ENCODE results near the gene DCLK2.
A peak's percentile ranks its signal among the peaks of the same experiment; 100 is the strongest.

DCLK2 gene

DNA sequence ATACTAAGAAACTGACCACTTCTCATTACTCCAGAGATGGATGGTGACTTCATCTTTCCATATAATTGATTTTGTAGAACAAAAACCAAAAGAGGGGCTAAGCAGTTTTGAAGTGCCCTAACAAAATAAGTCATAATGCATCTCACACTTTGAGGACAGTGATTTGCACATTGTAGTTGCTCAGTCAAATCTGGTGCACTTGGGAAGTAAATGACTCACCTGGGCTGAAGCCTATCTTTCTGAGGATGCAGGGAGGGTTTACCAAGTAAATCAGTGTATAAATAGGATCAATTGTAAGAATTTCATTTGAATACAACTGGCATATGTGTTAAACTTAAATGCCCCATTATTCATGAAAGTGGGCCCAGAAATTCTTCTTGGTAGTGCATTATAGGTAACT lies 134.2 kb downstream of the DCLK2 start:
- no peak for DNase-seq

GRCh38 chr4:150212927-150213326 lies 134.7 kb downstream of the DCLK2 start:
- DNase-seq = no peak

GRCh38 chr4:150215601-150216000 lies 137.4 kb downstream of the DCLK2 start:
- DNase-seq = no peak

GRCh38 chr4:150216726-150217125 lies 138.5 kb downstream of the DCLK2 start:
- no peak for DNase-seq

DNA sequence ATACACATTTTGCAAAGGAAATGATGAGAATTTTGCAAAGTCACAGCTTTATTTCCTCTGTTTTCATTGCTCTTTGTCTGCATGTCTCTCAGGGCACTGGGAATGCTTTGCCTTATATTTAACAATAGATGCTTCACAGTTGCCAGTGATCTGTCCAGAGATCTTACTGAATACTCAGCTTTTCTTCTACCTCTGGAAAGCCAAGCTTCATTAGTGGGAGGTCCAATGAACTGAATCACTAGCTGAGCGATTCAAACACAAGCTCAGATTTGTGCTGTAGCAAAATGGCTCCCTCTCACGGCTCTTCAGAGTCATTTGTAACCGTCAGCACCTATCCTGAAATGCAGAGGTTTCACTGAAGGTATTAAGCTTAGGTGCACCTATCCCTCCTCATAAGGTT lies 138.9 kb downstream of the DCLK2 start:
- DNase-seq = peak; percentile 41

- no peak for DNase-seq
Observed at GRCh38 chr4:150217808-150218207, 139.6 kb downstream of the DCLK2 start.

- DNase-seq = no peak
Observed at GRCh38 chr4:150218447-150218846, 140.2 kb downstream of the DCLK2 start.

DNA sequence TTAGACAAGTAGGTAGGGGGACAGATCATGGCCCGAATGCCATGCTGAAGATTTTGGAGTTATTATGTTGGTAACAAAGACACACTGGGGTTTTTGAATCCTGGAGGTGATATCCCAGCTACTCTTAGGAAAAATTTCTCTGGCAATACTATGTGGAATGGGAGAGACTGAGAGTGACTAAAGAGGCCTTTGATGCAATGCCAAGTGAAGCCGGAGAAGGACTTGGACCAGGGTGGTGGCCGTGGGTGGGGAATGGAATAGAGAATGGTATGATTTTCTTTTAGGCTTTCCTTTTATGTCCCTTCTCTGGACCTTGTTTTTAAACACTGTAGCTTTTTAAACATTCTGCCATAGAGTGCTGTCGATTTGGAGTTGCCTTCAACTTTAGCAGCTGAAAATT lies 141.6 kb downstream of the DCLK2 start:
- no peak for DNase-seq

DNA sequence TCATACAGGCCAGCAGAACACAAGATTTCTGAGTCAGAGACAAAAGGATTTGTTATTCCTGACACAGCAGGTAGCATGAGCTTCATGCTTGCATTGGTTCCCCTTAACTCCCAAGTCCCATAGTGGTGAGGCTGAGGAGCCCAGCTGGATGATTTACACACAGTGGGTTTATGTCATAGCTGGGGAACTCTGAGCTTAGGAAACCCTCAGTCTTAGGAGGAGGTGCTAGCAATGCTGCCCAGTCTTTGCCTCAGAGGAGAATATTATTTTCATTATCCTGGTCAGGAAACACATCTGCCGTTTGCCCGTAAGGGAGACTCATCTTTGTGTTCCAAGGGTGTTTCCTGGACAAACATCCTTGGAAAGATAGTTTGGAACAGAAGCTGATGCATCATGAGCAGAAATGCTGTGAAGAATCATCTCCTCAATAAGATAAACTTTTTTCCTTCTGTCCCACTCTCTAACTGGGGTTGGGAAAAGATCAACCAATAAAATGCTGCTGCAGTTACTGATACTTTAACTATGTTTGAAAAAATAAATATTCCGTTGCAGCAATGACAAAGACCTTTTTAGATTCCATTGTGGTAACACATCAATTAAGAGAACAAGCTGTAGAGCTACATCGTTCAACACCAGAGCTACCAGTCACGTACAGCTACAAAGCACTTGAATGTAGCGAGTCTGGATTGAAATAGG lies 146.8 kb downstream of the DCLK2 start:
- no peak for DNase-seq

- no peak for DNase-seq
Observed at GRCh38 chr4:150229520-150229919, 151.3 kb downstream of the DCLK2 start.

DNA sequence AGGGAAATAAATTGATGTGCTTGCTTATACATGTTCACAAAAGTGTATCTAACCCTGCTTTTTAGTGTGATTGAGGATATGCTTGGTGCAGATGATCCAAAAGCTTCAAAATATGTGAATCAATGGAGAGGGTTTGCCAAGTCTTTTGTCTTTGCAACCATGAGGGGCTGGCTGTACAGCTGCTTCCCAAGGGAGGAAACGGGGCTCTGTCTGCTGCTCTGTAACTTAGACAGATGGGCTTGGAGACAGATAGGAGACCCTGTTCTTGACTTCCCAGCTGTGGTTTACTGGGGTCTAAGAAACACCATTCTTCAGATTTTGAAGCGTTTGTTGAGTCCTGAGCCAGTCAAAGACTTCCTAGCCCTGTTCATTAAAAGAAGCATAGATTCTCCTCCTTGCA lies 152.3 kb downstream of the DCLK2 start:
- DNase-seq = peak; percentile 3

DNA sequence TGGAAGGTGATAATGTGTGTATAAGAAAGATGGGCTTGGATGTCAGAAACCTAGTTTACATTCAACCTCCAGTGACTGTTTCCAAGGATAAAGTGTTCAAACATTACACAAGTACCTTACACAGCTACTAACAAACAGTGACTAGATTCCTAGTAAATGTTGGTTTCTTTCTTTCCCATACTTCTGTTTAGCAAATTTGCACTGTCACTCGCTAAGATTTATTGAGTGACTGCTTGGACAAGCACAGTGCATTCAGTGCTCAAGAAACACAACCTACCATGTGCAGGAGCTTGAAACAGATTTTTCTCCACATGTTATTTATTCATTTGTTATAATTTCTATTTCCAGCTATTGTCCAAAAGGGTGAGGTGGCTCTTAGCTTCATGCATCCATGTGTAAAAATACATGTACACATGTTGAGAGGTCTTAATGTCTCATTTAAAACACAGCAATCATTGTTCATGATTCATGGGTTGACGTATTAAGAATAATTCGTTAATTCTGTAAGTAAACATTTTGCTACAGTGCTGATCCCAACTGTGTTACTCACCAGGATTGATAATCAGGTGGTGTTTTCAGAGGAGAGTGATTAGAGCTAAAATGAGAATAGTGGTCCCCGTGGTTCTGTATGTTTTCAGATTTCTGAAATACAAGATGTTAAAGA lies 153.0 kb downstream of the DCLK2 start:
- no peak for DNase-seq

- DNase-seq = no peak
Observed at GRCh38 chr4:150232029-150232428, 153.8 kb downstream of the DCLK2 start.

DNA sequence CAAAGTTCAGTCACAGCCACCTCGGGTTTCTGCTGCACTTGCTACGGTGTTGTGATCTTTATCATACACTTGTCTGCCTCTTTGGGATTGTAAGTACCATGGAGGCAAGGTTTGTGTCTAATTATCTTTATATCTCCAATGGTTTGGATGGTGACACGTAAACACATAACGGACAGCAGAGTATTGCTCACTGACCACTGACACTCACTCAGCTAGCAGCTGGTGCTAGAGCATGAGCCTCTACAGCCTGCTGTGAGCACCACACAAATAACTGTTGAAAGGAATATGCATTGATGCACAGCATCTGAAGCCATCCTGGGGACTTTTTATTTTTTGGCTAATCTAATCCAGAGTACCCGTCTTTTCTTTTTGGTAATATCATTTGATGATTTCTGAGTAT lies 156.0 kb downstream of the DCLK2 start:
- DNase-seq = no peak

DNA sequence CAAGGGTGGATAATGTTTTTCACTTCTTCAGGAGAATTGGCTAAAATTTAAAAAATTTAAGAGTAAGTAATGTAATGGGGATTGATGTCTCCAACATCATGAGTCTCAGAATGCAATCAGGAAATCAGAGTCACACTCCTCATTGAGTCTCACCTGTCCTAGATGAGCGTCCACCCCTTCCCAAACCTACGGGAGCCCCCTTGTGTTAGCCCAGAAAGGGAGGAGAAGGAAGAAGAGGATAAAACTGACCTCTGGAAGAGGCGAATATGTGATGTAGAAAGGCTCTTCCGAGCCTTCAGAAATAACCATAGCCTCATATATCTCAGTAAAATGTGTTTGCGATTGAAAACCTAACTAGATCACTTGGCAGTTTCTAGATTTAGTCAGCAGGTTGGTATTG lies 157.1 kb downstream of the DCLK2 start:
- no peak for DNase-seq

DNA sequence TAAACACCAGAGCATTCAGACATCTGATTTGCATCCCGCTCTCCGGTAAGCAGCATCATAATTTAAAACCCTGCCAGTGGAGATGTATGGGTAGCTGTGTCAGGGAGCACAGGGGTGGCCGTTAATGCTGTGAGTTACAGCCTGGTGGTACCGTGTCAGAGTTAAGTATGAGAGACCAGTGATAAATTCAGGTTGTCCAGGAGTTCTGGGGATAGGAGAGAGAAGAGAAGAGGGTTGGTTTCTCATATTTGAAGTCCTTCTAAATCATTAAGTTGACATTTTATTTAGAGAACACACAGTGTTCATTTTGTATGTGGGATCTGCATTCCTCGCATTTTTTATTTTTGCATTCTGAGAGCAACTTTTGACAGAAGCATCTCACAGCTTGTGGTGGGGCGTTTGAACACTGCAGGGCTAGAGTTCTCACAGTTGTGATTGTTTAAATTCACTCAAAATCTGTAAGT lies 157.6 kb downstream of the DCLK2 start:
- no peak for DNase-seq

DNA sequence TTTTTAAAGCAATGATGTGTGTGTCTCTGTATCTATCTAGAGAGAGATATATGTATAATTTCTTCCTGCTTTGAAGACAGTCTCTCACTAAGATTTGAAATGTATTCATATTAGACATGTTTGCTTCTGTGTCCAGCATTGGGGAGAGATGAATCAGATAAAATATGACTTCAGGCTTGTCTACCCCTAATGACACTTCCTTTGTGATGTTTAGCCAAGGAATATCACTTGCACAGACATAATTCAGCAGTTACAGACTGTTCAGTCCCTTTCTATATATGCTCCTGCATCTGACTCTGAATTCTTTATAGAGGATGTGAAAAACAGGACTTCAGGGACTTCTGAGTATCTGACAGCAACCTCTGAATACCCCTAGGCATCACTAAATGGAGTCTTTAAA lies 158.4 kb downstream of the DCLK2 start:
- no peak for DNase-seq

GRCh38 chr4:150237110-150237872 lies 159.0 kb downstream of the DCLK2 start:
- no peak for DNase-seq

- no peak for DNase-seq
Observed at GRCh38 chr4:150238591-150238990, 160.3 kb downstream of the DCLK2 start.

GRCh38 chr4:150240011-150240410 lies 161.8 kb downstream of the DCLK2 start:
- no peak for DNase-seq

GRCh38 chr4:150242820-150243458 lies 164.7 kb downstream of the DCLK2 start:
- DNase-seq = peak; percentile 62

DNA sequence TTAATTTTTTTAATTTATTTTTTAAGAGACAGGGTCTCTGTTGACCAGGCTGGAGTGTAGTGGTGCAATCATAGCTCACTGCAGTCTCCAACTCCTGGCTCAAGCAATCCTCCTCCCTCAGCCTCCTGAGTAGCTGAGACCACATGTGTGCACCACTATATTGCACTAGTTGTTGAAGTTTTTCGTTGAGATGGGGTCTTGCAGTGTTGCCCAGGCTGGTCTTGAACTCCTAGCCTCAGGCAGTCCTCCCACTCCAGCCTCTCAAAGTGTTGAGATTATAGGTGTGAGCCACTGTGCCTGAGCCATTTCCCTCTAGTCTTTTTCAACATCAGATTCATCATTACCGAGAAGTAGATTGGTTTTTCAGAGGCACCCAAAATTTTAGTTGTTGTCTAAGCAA lies 165.7 kb downstream of the DCLK2 start:
- DNase-seq = no peak

DNA sequence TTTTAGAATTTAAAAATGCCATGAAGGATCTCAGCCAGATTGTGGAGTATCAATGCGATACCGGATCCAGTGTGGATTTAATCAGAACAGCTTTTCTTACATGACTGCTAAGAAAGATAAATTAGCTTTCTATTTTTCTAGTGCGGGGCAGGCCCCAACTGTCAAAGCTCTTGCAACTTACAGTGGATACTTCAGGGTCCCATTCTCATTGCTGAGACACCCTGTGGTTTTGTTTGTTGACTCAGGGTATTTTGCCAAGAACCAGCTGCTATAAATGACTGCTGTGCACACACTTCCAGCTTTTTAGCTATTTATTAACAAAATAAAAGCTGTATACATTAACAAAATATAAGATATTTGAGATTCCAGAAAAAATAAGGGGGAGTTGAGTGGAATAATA lies 166.4 kb downstream of the DCLK2 start:
- DNase-seq = peak; percentile 13

DNA sequence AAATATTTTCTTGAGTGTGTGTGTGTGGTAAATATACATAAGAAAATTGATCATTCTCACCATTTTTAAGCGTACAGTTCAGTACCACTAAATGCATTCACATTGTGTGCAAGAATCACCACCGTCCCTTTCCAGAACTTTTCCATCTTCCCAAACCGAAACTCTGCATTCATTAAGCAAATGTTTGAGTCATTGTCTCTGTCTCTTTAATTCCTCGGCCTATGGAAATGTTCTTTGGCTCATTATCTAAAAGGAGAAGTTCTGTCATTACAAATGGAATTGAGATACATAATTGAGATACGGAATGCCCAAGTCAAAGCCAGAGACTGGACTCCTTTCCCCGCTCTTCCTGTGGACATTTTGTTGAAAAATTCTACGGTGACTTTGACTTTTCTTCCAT lies 168.9 kb downstream of the DCLK2 start:
- DNase-seq = no peak
